GM21723 (cell line): ENCODE measurements around the gene MCM5.
"Not testable (repeated sequence)": the region's sequence is repeated elsewhere in the genome, so short reads cannot be mapped to it uniquely, and the experiment has no call there.

ENCODE experiments used
- ATAC-seq: cut with Tn5 transposase; IDR thresholded peaks from one replicate; pipeline ENCODE4 v1.9.1; 2021; ENCODE audit warnings: mild to moderate bottlenecking, moderate library complexity; ENCODE audit not compliant: unreplicated experiment

Gene MCM5

DNA sequence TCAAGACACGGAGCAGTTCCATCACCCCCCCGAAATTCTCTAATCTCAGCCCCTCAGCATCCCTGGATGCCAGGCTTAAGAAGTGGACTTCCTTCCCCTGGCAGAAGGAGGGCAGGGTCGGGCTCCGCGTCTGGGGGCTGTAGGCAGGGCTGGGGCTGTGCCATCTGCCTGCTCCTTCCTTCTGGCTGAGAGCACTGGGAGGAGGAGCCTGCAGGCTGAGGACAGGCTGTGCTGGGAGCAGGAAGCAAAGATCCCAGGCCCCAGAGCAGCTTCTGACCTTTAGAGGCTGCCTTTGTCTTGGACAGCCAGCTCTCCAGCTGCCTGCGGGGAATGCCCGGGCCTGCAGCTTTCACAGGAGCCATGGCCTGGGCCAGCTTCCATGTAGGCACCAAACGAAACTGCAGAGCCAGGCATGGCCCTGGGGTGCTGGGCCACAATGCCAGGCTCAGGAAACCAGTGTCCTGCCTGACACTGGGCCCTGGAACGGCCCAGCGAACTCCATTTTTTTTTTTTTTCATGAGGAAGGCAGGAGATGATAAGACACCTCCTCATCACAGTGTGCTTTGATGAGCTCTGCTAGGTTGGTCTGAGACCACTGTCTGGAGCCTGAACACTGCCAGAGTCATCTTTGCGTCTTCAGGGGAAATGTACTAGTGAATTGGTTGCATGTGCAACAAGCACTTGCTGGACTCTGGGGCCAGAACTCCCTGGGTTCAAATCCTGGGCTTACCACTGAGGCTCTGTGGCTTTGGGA lies 67.9 kb downstream of the MCM5 start:
- ATAC-seq = no peak

DNA sequence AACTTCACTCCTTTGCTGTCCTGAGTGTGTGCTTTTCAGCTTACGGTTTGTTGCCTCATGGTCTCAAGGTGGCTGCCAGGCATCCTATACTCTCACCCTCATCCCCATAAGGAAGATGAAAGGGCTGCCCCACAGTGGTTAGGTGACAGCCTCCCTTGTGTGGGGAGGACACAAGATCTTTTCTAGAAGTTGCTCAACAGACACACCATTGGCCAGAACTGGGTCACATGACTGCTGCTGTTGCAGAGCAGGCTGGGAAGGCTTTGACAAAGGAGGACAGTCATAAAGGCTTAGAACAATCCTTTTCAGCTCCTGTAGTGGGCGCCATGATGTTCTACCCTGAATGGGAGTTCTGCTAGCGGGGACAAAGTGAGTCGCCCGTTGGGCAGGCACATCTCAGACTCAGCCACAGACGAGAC lies 71.0 kb downstream of the MCM5 start:
- no peak for ATAC-seq

DNA sequence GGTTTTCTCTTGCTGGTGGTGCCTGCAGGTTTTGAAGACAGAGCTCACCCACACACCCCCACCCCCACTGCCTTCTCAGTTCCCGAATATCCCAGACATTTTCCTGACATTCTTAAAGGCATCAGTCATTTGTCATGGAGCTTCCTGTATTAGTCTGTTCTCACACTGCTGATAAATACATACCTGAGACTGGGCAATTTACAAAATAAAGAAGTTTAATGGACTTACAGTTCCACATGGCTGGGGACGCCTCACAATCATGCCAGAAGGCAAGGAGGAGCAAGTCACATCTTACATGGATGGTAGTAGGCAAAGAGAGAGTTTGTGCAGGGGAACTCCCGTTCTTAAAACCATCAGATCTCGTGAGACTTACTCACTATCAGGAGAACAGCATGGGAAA lies 71.6 kb downstream of the MCM5 start:
- ATAC-seq = not testable (repeated sequence)

DNA sequence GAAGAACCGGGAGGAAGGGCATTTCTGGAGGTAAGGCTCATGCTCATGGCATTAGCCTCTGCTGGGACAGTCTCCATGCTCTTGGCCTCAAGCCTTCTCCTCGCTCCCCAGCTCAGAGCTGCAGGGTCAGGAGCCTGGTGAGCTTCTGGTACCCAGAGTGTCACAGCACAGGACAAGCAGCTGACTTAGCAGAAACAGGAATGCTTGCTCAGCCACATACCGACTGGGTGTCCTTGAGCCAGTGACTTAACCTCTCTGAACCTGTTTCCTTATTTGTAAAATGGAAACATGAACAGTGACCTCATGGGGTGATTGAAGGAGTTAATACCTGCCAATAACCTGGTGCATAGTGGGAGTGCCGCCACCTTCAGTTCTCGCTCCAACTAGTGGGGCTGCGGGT lies 72.5 kb downstream of the MCM5 start:
- no peak for ATAC-seq

DNA sequence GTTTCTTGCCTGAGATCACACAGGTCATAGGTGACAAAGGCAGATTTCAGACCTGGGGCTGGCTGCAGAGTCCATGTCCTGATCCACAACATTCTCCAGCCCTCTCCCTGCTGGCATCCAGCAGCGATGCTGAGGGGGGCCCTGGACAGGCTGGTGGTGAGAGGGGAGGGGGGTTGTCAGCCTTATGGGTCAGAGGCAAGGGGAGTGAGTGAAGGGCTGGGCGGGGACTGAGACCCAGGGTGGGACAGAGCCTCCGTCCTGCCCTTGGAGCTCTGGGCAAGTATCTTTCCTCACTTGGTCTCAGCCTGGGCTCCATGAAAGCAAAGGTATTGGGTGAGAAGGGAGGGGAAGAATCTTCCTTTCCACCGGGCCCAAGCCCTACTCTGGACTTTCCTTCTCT lies 74.0 kb downstream of the MCM5 start:
- ATAC-seq = no peak
